ENCODE measurements around the gene GLRX3.

The GLRX3 gene

GRCh38 chr10:130137659-130138478 lies 1.7 kb downstream of the GLRX3 start:
- DNase-seq (ENCODE audit: low spot score) = no peak

DNA sequence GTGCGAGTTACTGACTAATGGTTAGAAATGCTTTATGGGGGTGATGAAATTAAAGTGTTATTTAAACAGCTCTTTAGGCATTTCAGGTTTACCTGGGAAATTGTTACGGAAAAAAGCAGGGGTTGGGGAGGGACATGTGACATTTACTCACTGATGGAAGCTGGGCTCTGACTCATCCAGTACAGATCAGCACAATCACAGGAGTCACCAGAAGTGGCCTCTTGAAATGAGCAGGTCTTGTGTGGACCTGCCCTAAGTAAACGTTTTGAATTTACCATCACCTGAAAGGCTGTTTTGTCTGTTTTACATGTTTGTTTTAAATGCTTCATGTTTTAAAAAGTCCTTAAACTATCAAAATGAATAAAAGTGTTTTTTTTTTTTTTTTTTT lies 2.3 kb downstream of the GLRX3 start:
- no peak for DNase-seq (ENCODE audit: low spot score)

DNA sequence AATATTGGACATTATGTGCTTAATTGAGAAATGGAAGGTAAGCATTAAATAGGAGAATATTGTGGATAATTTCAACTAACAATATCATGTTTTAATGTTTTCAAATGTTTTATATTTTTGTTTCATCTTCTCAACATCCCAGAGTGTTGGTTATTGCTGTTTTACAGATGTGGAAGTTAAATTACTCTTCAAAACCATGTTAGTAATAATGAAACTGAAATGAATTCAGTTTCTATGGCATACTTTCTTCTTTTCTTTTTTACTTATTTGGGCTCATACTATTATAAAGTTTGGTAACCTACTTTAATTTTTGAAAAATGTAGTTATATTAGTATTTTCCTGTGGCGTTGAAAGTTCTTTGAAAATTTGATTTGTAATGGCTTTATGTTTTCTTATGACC lies 4.2 kb downstream of the GLRX3 start:
- no peak for DNase-seq (ENCODE audit: low spot score)

GRCh38 chr10:130141038-130141437 lies 4.8 kb downstream of the GLRX3 start:
- DNase-seq (ENCODE audit: low spot score) = no peak

- no peak for DNase-seq (ENCODE audit: low spot score)
Observed at GRCh38 chr10:130141460-130141859, 5.3 kb downstream of the GLRX3 start.

DNA sequence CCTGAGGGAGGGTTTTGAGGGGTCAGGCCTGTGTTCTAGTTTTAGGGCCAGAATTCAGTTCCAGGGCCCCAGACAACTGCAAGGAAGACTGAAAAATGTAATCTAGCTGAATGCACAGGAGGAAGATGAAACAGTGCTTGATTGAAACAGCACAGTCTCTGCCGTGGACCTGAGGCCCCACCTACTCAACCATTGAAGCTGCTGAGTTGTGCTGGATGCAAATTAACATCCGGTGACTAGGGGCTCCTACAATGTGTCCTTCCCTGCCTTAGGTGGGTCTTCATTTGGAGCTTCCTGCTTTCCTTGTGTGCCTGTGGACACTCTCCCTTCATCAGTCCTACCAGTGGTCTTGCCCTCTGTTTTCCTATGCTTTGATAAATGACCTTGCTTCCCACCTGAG lies 5.7 kb downstream of the GLRX3 start:
- DNase-seq (ENCODE audit: low spot score) = peak; percentile 4

DNA sequence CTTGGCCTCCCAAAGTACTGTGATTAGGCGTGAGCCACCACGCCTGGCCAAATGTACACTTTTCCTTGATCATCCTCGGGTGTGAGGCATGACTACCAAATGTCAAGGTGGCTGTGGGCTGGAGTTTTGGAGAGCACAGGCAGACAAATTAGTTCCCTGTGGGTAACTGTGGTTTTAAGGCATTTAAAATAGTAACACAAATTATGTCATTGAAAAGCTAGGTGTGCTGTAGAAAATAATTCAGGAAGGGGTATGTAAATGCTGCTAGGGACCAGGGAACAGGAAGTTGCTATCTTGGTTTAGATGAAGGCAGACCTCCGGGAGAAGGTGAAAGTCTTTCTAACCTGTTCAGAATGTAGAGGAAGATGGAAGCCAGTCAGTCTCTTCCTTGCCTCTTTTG lies 9.9 kb downstream of the GLRX3 start:
- no peak for DNase-seq (ENCODE audit: low spot score)

GRCh38 chr10:130159192-130159794 lies 23.1 kb downstream of the GLRX3 start:
- no peak for DNase-seq (ENCODE audit: low spot score)

GRCh38 chr10:130160775-130161174 lies 24.6 kb downstream of the GLRX3 start:
- DNase-seq (ENCODE audit: low spot score) = no peak

DNA sequence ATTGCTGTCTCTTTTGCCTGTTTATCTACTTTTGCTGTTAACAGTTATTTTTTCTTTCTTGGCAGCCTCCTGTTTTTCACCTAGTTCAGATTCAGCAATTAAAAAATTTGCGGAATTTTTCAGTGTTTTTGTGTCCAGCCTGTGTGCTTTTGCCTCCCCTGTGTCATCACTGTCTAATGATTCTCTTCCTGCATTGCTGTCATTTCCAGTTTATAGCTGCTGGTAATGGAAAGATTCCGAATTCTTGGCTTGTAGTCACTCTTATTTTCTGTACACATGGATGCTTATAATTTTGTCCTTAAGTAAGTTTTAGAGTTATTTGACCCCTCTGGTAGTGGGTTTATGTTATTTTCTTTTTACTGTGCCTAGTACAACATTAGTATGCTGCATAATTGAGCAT lies 25.1 kb downstream of the GLRX3 start:
- DNase-seq (ENCODE audit: low spot score) = no peak

DNA sequence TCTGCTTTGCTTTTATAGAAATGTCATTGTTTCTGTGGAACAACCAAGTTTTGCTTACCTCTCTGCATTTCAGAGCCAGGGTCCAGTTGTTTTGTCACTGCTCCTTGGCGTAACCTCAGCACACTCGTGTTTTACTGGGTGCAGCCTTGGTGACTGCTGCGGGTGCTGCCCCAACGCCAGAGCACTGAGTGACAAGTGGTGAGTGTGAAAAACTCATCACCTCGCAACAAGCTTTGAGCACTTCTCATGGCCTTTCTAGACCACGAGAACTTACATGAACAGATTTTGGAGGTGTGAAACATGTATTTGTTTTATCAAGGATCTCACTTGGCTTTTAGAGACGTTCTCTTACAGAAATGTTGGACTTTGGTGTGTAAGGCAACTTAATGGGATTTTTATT lies 31.0 kb downstream of the GLRX3 start:
- DNase-seq (ENCODE audit: low spot score) = no peak

- no peak for DNase-seq (ENCODE audit: low spot score)
Observed at GRCh38 chr10:130167707-130168106, 31.5 kb downstream of the GLRX3 start.

GRCh38 chr10:130169136-130169859 lies 33.1 kb downstream of the GLRX3 start:
- no peak for DNase-seq (ENCODE audit: low spot score)

DNA sequence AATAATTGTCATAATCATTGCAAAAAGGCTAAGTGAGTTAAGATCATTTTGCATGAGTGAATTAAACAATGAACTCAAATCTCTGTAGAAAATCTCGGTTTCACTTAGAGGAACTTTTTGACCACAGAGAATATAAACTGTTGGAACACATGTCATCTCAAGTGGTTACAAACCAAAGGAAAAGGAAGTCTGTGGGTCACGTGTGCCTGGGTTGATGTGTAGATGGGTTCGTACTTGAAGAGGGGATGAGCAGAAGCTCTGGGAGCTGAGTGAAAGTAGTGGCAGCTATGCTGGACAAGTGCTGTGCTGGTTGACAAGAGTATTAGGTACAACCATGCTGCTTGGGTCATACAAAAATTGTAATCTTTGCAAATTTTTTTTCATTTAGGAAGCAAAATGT lies 35.0 kb downstream of the GLRX3 start:
- DNase-seq (ENCODE audit: low spot score) = peak; percentile 25

DNA sequence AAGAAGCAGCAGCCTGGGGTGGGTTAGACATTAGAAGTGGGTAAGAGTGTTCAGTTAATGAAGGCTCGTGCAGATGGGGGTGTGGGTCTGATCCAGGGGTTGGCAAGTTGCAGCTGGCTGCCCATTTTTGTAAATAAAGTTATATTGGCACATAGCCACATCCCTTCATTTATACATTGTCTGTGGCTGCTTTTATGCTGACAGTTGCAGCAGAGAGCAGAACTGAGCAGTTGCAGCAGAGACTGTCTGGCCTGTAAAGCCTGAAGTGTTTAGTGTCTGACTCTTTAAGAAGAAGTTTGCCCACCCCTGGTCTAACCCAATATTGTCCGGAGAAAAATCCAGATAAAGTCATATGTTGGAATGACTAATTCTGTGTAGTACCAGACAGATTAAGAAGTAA lies 38.1 kb downstream of the GLRX3 start:
- no peak for DNase-seq (ENCODE audit: low spot score)

DNA sequence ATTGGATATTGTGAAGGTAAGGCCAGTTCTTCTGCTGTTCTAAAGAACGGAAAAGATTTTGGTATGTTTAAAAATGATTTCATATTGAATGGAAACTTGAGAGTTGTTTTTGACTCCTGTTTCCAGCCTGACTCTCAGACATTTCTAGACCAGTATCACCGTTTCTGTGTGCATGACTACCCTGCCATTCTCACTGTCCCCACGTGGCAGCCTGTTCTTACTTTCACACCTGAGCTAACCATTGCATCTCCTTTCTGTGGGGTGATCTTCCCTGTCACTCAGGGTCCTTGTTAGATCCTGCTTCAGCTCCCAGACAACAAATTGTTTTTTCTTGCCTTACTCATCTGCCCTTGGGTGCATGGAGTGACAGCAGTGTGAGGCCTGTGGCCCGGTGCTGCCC lies 38.9 kb downstream of the GLRX3 start:
- no peak for DNase-seq (ENCODE audit: low spot score)

GRCh38 chr10:130177250-130177649 lies 41.1 kb downstream of the GLRX3 start:
- DNase-seq (ENCODE audit: low spot score) = no peak

DNA sequence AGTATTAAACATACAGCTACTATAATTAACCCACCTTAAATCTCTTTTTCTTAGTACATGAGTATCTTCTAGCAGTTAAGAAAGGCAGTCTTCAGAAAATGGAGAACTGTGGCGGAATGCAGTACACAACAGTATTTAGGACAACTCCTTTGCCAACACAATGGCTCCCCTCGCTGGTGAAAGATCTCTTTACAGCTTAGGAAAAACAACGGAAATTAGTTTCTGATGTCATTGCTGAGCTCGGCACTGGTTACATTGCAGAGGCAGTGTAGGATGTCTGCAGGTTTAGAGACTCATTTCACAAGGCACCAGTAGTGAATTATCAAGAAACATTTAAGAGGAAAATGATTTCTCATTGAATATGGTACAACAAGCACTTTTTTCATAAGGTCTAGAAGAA lies 43.4 kb downstream of the GLRX3 start:
- peak; percentile 40 for DNase-seq (ENCODE audit: low spot score)

DNA sequence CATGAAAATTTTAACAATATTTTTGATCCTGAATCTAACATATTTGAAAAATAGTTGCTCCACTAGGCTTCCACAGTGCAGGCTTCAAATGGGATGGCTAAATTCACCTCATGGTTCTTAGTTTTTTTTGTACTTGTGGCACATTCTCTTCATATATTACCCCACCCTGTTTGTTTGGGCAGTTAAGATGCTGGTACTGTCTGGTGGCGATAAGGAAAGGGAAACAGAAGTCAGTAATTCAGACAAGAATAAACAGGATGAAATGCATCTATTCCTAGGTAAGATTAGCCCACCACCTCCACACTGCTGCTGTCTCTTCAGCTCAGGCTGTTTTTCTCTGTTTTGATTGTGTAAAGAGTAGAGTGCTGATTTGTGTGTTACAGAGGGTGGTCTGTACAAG lies 44.2 kb downstream of the GLRX3 start:
- no peak for DNase-seq (ENCODE audit: low spot score)

DNA sequence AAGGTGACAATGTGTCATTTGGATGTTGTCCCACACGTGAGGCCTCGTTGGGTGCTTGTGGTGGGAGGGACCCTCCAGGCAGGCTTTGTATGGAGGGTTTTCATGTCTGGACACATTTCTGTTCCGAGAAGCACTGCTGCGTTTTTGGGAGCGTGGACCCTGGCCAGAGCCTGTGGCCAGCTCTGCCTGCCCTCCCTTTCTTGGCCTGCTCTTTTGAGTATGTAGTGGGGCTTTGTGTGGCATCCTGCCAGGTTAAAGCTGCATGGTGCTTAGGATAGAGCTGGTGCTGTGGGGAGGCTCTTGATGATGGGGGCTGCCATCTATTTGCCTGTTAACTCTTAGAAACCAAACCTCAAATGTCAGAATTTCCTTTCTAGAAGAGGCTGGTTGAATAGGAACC lies 45.7 kb downstream of the GLRX3 start:
- no peak for DNase-seq (ENCODE audit: low spot score)

- DNase-seq (ENCODE audit: low spot score) = no peak
Observed at GRCh38 chr10:130185591-130185990, 49.4 kb downstream of the GLRX3 start.

GRCh38 chr10:130188195-130189175 lies 52.3 kb downstream of the GLRX3 start:
- DNase-seq (ENCODE audit: low spot score) = no peak

Measured in CD4-positive, alpha-beta T cell treated with Interleukin-15 for 4 hours (primary cell).